ENCODE results near the gene JARID2. TPM values are rescaled to one million over a fixed set of nuclear protein-coding genes. Genes with fewer than 3 reads are reported as not detected.
A peak's percentile ranks its signal among the peaks of the same experiment; 100 is the strongest.

JARID2 gene
- total and polyA plus RNA-seq, 10 of the 15 experiments (the other 5 are each of a cell fraction or from before 2014, with no cell fraction given) = 4.2 to 21.6 (median 11.7) TPM

DNA sequence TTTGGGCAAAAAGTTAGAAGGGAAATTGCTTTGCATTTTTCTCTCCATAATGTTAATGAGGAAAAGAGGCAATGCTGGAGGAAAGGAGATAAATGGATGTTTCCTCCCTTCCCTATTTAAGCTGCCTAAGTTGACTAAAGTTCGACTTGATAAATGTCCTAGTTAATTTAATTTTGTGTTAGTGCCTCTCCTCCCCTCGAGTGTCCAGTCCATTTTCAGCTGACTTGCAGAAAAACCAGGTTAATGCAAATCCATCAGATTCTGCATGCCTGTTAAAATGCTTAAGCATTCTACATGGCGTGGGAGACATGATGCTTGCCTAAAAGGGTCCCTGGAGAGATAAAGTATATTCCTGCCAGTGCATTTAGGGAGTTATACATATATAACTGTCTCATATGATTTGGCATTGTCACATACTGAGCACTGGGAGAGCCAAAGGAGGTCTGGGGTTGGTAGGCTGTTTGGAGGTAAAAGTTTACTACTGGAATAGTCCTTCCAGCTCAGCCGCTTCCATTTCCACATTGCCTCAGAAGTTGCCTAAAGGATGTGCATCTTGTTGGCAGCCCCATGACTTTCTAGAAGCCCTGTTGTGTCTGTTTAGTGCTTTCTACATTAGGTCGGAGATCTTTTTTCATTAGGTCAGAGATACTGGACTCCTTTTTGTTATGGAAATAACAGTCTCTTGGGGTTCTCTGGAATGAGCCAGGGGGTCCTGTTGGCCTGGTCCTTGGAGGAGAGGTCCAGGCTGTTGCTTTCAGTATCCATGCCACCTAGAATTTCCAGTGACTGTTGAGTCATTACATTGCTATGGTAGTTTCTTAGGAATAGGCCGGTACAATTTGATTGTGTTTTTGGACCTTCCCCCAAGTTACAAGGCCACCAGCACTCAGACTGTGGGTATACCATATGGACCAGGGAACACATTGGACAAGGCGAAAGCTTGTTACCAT lies 30.4 kb downstream of the JARID2 start:
- RAD21 ChIA-PET (ENCODE audit: unreplicated experiment) = interaction anchor here (2.9 to 5.7 kb wide), 2 partner anchors 9 to 10 kb away, joined by 14 to 49 read pairs; no protein-coding TSS in a partner anchor
- Histone ChIP-seq H3K4me1 (ENCODE audit: control insufficient read depth, insufficient read depth, low read length) (peaks cover 45% of the 10 kb centered on the region), H3K4me3 (no peak overlapping the region), H4K20me1 (ENCODE audit: control insufficient read depth, insufficient read depth) (peaks cover 6% of the 10 kb centered on the region; the same call in 1 of the 2 replicates), H3K27ac (ENCODE audit: control insufficient read depth, insufficient read depth) (no peak overlapping the region), H3K36me3 (ENCODE audit: control insufficient read depth in 2 of 2, insufficient read depth in 2 of 2, low read length in 1 of 2) (no peaks in the 10 kb centered on the region; a peak in 2 of 4 replicates), H3K9me3 (replicated peaks; ENCODE audit: control insufficient read depth, insufficient read depth, low read length) (no peaks in the 10 kb centered on the region), H3K79me2 (ENCODE audit: control insufficient read depth, insufficient read depth, low read length) (peaks cover 91% of the 10 kb centered on the region), H3K4me2 (ENCODE audit: control insufficient read depth, insufficient read depth) (no peak overlapping the region), H3K9ac (ENCODE audit: control insufficient read depth, insufficient read depth, low read length) (no peak overlapping the region), H2AFZ (ENCODE audit: control insufficient read depth, low read depth, low read length) (no peak overlapping the region), H3K27me3 (replicated peaks in 1 of 2; ENCODE audit: control insufficient read depth in 2 of 2, insufficient read depth in 2 of 2, low read length in 1 of 2) (no peaks in the 10 kb centered on the region)
- SMC1A ChIA-PET (ENCODE audit: uncharacterized antibody, unreplicated experiment) = interaction anchor here (1.5 to 8.5 kb wide), 2 partner anchors 10 to 23 kb away, joined by 3 to 89 read pairs; no protein-coding TSS in a partner anchor
- FAIRE-seq (no peak), DNase-seq (ENCODE audit: low read depth, low spot score) (no peak), ATAC-seq (no peak)
- intact Hi-C loops (cut with micrococcal nuclease; ENCODE audit: unreplicated experiment) = no loop called here
- TSS peak; percentile 33 for BruUV-seq (replicated peaks)
- POLR2A ChIA-PET = interaction anchor here (1.1 to 2.2 kb wide), 4 partner anchors 10 to 68 kb away, joined by 3 to 7 read pairs (median 6); no protein-coding TSS in a partner anchor
- in situ Hi-C loops (cut with MboI) = no loop called here
- CTCF ChIA-PET = interaction anchor here (0.6 to 2.1 kb wide), 4 partner anchors 9 to 114 kb away, joined by 3 to 9 read pairs (median 5); no protein-coding TSS in a partner anchor
- 80% methylated on average over 7 of the region's 7 CpGs for WGBS (ENCODE audit: insufficient coverage, insufficient replicate concordance, low lambda C conversion rate, missing lambda C conversion rate)
- TF ChIP-seq, protein P1, sequence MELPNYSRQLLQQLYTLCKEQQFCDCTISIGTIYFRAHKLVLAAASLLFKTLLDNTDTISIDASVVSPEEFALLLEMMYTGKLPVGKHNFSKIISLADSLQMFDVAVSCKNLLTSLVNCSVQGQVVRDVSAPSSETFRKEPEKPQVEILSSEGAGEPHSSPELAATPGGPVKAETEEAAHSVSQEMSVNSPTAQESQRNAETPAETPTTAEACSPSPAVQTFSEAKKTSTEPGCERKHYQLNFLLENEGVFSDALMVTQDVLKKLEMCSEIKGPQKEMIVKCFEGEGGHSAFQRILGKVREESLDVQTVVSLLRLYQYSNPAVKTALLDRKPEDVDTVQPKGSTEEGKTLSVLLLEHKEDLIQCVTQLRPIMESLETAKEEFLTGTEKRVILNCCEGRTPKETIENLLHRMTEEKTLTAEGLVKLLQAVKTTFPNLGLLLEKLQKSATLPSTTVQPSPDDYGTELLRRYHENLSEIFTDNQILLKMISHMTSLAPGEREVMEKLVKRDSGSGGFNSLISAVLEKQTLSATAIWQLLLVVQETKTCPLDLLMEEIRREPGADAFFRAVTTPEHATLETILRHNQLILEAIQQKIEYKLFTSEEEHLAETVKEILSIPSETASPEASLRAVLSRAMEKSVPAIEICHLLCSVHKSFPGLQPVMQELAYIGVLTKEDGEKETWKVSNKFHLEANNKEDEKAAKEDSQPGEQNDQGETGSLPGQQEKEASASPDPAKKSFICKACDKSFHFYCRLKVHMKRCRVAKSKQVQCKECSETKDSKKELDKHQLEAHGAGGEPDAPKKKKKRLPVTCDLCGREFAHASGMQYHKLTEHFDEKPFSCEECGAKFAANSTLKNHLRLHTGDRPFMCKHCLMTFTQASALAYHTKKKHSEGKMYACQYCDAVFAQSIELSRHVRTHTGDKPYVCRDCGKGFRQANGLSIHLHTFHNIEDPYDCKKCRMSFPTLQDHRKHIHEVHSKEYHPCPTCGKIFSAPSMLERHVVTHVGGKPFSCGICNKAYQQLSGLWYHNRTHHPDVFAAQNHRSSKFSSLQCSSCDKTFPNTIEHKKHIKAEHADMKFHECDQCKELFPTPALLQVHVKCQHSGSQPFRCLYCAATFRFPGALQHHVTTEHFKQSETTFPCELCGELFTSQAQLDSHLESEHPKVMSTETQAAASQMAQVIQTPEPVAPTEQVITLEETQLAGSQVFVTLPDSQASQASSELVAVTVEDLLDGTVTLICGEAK (IDR thresholded peaks at IDR 0.05; ENCODE audit: borderline replicate concordance) = no peak
- TF ChIP-seq SMAD5 (IDR thresholded peaks at IDR 0.05; ENCODE audit: low read depth) (no peak), IRF4 (IDR thresholded peaks at IDR 0.05; ENCODE audit: low read depth, low read length) (no peak), PML (IDR thresholded peaks at IDR 0.05; ENCODE audit: low read length) (no peak), POLR2AphosphoS5 (IDR thresholded peaks at IDR 0.05; ENCODE audit: low read length) (no peak), BMI1 (IDR thresholded peaks at IDR 0.05; ENCODE audit: borderline replicate concordance) (no peak), KDM1A (IDR thresholded peaks at IDR 0.05; ENCODE audit: borderline replicate concordance) (no peak), ATF7 (IDR thresholded peaks at IDR 0.05; ENCODE audit: low read depth) (no peak), ZBED1 (IDR thresholded peaks at IDR 0.05; ENCODE audit: borderline replicate concordance) (no peak), MYB (IDR thresholded peaks at IDR 0.05; ENCODE audit: borderline replicate concordance, low read depth, low read length) (no peak)
- TF ChIP-seq, protein P2, sequence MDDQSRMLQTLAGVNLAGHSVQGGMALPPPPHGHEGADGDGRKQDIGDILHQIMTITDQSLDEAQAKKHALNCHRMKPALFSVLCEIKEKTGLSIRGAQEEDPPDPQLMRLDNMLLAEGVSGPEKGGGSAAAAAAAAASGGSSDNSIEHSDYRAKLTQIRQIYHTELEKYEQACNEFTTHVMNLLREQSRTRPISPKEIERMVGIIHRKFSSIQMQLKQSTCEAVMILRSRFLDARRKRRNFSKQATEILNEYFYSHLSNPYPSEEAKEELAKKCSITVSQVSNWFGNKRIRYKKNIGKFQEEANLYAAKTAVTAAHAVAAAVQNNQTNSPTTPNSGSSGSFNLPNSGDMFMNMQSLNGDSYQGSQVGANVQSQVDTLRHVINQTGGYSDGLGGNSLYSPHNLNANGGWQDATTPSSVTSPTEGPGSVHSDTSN (IDR thresholded peaks at IDR 0.05; ENCODE audit: insufficient replicate concordance, low read depth, low read length) = no peak
- TF ChIP-seq, protein P3, sequence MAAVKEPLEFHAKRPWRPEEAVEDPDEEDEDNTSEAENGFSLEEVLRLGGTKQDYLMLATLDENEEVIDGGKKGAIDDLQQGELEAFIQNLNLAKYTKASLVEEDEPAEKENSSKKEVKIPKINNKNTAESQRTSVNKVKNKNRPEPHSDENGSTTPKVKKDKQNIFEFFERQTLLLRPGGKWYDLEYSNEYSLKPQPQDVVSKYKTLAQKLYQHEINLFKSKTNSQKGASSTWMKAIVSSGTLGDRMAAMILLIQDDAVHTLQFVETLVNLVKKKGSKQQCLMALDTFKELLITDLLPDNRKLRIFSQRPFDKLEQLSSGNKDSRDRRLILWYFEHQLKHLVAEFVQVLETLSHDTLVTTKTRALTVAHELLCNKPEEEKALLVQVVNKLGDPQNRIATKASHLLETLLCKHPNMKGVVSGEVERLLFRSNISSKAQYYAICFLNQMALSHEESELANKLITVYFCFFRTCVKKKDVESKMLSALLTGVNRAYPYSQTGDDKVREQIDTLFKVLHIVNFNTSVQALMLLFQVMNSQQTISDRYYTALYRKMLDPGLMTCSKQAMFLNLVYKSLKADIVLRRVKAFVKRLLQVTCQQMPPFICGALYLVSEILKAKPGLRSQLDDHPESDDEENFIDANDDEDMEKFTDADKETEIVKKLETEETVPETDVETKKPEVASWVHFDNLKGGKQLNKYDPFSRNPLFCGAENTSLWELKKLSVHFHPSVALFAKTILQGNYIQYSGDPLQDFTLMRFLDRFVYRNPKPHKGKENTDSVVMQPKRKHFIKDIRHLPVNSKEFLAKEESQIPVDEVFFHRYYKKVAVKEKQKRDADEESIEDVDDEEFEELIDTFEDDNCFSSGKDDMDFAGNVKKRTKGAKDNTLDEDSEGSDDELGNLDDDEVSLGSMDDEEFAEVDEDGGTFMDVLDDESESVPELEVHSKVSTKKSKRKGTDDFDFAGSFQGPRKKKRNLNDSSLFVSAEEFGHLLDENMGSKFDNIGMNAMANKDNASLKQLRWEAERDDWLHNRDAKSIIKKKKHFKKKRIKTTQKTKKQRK (IDR thresholded peaks at IDR 0.05; ENCODE audit: low read depth, low read length) = no peak
- TF ChIP-seq, protein P4, sequence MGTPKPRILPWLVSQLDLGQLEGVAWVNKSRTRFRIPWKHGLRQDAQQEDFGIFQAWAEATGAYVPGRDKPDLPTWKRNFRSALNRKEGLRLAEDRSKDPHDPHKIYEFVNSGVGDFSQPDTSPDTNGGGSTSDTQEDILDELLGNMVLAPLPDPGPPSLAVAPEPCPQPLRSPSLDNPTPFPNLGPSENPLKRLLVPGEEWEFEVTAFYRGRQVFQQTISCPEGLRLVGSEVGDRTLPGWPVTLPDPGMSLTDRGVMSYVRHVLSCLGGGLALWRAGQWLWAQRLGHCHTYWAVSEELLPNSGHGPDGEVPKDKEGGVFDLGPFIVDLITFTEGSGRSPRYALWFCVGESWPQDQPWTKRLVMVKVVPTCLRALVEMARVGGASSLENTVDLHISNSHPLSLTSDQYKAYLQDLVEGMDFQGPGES (IDR thresholded peaks at IDR 0.05) = no peak
